ENCODE results near the gene TRRAP. TPM values are rescaled to one million over a fixed set of nuclear protein-coding genes. Genes with fewer than 3 reads are reported as not detected.

TRRAP gene
- total RNA-seq, 2 donors from 2014 or later, result 59.3 to 63.1 TPM

- ATAC-seq (replicated peaks in 1 of 2), result no peak
- peaks cover 2 to 7% of the 10 kb centered on the region in 2 donors for H3K36me3 Mint-ChIP-seq (ENCODE audit: insufficient read depth in 2 of 2)
Measured at GRCh38 chr7:99002148-99002826, 124.0 kb downstream of the TRRAP start.

GRCh38 chr7:99002827-99003212 is 124.5 kb downstream of the TRRAP start:
- Mint-ChIP-seq H3K27ac (peak overlapping the region; percentile 11), H3K4me1 (ENCODE audit: low read depth) (no peaks in the 10 kb centered on the region), H3K36me3 (ENCODE audit: insufficient read depth in 2 of 2) (peaks cover 2 to 7% of the 10 kb centered on the region in 2 donors), H3K27me3 (ENCODE audit: low read depth) (no peaks in the 10 kb centered on the region), H3K4me3 (no peak overlapping the region), H3K9me3 (no peaks in the 10 kb centered on the region)
- ATAC-seq (replicated peaks in 1 of 2) (no peak), DNase-seq (no peak)

More at GRCh38 chr7:99002148-99002826, 124.0 kb downstream of the TRRAP start:
- Mint-ChIP-seq H3K4me1 (ENCODE audit: low read depth) (no peaks in the 10 kb centered on the region), H3K4me3 (no peak overlapping the region), H3K27me3 (ENCODE audit: low read depth) (no peaks in the 10 kb centered on the region), H3K27ac (peak overlapping the region; percentile 57), H3K9me3 (no peaks in the 10 kb centered on the region)
- no peak for DNase-seq

DNA sequence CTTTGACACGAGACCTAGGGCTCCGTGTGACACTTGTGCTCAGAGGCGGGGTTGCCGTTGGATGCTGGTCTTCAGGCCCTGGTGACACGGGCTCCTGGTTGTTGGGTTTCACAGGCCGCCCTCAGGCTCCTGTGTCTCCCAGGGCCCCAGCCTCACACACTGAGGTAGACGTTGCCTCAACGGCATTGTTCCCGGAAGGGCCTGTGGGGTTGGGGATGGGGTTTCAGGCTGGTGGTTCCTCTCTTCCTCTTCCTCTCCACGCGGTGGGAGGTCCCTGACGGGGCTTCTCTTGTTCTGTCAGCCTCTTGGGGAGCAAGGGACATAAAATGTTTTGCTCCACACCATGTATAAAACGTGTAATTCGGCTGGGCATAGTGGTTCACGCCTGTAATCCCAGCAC is 125.1 kb downstream of the TRRAP start:
- DNase-seq (no peak), ATAC-seq (replicated peaks in 1 of 2) (no peak)
- peaks cover 2 to 7% of the 10 kb centered on the region in 2 donors for H3K36me3 Mint-ChIP-seq (ENCODE audit: insufficient read depth in 2 of 2)
- H3K4me3 Mint-ChIP-seq, result no peak overlapping the region
- H3K27me3 Mint-ChIP-seq (ENCODE audit: low read depth), result no peaks in the 10 kb centered on the region
- no peaks in the 10 kb centered on the region for H3K4me1 Mint-ChIP-seq (ENCODE audit: low read depth)
- no peak overlapping the region for H3K27ac Mint-ChIP-seq
- H3K9me3 Mint-ChIP-seq, result no peaks in the 10 kb centered on the region

- Mint-ChIP-seq H3K27me3 (ENCODE audit: low read depth) (no peaks in the 10 kb centered on the region), H3K4me1 (ENCODE audit: low read depth) (no peaks in the 10 kb centered on the region), H3K36me3 (ENCODE audit: insufficient read depth in 2 of 2) (peaks cover 2 to 10% of the 10 kb centered on the region in 2 donors), H3K9me3 (no peaks in the 10 kb centered on the region), H3K4me3 (no peak overlapping the region), H3K27ac (no peak overlapping the region)
- DNase-seq (no peak), ATAC-seq (replicated peaks in 1 of 2) (no peak)
Measured at GRCh38 chr7:99004216-99004615, 125.9 kb downstream of the TRRAP start.

DNA sequence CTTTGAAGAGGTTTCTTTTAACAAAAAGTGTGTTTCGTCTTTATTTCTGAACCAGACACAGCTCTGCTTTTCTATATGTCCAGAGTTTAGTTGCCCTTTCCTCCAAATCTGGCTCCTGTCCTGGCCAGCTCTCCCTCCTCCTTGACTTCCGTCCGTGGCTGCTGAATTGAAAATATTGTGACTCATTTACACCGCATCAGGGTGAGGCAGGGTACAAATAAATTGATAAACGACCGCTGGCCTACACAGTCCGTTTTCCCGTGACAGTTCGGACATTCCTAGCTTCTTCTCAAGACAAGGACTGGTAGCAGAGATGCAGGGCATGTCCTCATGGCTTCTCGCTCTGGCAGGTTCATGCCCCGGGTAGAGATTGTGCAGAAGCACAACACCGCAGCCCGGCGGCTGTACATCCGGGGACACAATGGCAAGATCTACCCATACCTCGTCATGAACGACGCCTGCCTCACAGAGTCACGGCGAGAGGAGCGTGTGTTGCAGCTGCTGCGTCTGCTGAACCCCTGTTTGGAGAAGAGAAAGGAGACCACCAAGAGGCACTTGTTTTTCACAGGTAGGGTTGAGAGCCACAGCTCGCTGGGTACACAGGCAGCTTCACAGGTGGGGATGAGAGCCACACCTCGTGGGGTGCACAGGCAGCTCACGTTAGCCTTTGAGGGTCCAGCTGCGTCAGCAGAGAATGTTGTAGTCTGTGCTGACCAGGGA is 126.6 kb downstream of the TRRAP start:
- no peaks in the 10 kb centered on the region for H3K27me3 Mint-ChIP-seq (ENCODE audit: low read depth)
- no peak overlapping the region for H3K4me3 Mint-ChIP-seq
- DNase-seq (no peak), ATAC-seq (replicated peaks in 1 of 2) (no peak)
- H3K36me3 Mint-ChIP-seq (ENCODE audit: insufficient read depth in 2 of 2), result peaks cover 0 to 10% of the 10 kb centered on the region in 2 donors
- no peaks in the 10 kb centered on the region for H3K9me3 Mint-ChIP-seq
- H3K27ac Mint-ChIP-seq, result no peak overlapping the region
- H3K4me1 Mint-ChIP-seq (ENCODE audit: low read depth), result no peaks in the 10 kb centered on the region

DNA sequence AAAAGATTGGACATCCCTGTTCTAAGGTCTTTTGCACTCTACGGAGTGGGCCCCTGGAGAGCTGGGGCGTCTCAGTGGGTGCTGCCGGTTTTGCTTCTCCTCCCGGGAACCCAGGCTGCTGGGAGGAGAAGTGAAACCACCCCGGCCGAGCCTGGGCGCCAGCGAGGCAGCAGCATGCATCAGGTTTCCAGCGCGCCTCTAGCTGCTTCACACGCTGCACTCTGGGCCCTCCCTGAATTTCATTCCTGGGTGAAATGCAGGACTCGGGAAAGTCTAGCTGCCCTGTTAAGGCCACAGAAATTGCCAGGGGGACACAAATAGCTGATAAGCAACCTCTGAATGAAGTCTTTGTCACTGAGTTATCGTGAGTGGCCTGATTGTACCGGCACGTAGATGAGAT is 127.4 kb downstream of the TRRAP start:
- DNase-seq (no peak), ATAC-seq (replicated peaks in 1 of 2) (no peak)
- no peaks in the 10 kb centered on the region for H3K9me3 Mint-ChIP-seq
- peaks cover 5 to 16% of the 10 kb centered on the region in 2 donors for H3K36me3 Mint-ChIP-seq (ENCODE audit: insufficient read depth in 2 of 2)
- no peak overlapping the region for H3K4me3 Mint-ChIP-seq
- no peaks in the 10 kb centered on the region for H3K27me3 Mint-ChIP-seq (ENCODE audit: low read depth)
- H3K27ac Mint-ChIP-seq, result no peak overlapping the region
- H3K4me1 Mint-ChIP-seq (ENCODE audit: low read depth), result no peaks in the 10 kb centered on the region

DNA sequence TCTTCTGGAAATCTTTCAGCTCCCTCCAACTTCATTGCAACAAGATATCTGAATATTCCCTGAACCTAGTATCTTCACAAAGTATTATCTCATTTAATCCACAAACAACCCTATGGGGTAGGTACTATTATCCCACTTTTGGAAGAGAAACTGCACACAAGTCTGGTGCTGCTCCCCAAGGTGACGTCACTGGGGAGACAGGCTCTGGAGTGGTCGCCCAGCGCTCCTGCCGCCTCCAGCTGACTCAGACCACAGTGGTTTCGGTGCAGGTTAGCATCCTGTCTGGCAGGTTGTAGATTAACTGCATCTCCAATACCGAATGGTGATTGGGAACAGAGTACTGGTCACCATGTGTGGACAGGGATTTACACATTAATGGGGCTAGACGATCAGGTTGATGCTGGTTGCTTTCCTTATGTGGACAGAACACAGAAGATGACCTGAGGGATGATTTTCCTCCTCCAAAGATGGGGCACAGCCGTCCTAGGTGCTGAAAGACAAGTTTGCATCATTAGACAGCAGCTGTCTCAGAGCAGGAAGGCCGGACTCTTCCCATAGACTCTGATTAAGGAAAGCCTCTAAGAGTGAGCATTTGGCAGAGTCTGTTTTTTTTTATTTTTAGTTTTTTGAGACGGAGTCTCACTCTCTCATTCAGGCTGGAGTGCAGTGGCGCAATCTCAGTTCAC is 128.6 kb downstream of the TRRAP start:
- H3K4me3 Mint-ChIP-seq, result no peak overlapping the region
- peaks cover 7 to 22% of the 10 kb centered on the region in 2 donors for H3K36me3 Mint-ChIP-seq (ENCODE audit: insufficient read depth in 2 of 2)
- ATAC-seq (replicated peaks in 1 of 2), result no peak
- no peak for DNase-seq
- no peaks in the 10 kb centered on the region for H3K27me3 Mint-ChIP-seq (ENCODE audit: low read depth)
- no peaks in the 10 kb centered on the region for H3K4me1 Mint-ChIP-seq (ENCODE audit: low read depth)
- H3K9me3 Mint-ChIP-seq, result no peaks in the 10 kb centered on the region
- H3K27ac Mint-ChIP-seq, result no peak overlapping the region

GRCh38 chr7:99008181-99008631 is 129.9 kb downstream of the TRRAP start:
- no peaks in the 10 kb centered on the region for H3K9me3 Mint-ChIP-seq
- H3K4me1 Mint-ChIP-seq (ENCODE audit: low read depth), result no peaks in the 10 kb centered on the region
- H3K36me3 Mint-ChIP-seq (ENCODE audit: insufficient read depth in 2 of 2), result peaks cover 9 to 26% of the 10 kb centered on the region in 2 donors
- no peak for ATAC-seq (replicated peaks in 1 of 2)
- no peak overlapping the region for H3K27ac Mint-ChIP-seq
- H3K27me3 Mint-ChIP-seq (ENCODE audit: low read depth), result no peaks in the 10 kb centered on the region
- DNase-seq, result no peak
- H3K4me3 Mint-ChIP-seq, result no peak overlapping the region

- peak overlapping the region; percentile 16 for H3K27ac Mint-ChIP-seq
- H3K9me3 Mint-ChIP-seq, result no peaks in the 10 kb centered on the region
- H3K36me3 Mint-ChIP-seq (ENCODE audit: insufficient read depth in 2 of 2), result peaks cover 9 to 26% of the 10 kb centered on the region in 2 donors
- DNase-seq, result no peak
- H3K27me3 Mint-ChIP-seq (ENCODE audit: low read depth), result no peaks in the 10 kb centered on the region
- H3K4me1 Mint-ChIP-seq (ENCODE audit: low read depth), result no peaks in the 10 kb centered on the region
- H3K4me3 Mint-ChIP-seq, result no peak overlapping the region
- no peak for ATAC-seq (replicated peaks in 1 of 2)
Measured at GRCh38 chr7:99008921-99009530, 130.7 kb downstream of the TRRAP start.

DNA sequence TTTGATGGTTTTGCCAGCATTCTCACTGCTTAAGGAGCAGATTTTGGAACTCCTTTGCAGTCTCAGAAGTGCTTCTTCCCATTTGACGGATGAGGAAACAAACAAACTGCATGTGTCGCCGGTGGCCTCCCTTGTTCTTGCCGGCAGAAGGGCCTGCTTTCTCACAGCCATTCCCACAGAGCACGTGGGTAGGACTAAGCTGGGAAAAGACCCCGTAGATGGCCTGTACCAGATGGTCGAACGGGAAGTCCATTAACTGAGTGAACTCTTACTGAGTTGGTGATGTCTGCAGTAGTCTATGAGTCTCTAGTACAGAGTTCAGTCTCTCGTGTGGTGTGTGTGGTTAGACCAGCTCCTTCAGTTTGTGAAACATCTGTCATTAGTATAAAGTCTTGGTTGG is 131.9 kb downstream of the TRRAP start:
- no peak for ATAC-seq (replicated peaks in 1 of 2)
- H3K9me3 Mint-ChIP-seq, result no peaks in the 10 kb centered on the region
- DNase-seq, result no peak
- H3K4me3 Mint-ChIP-seq, result no peak overlapping the region
- H3K4me1 Mint-ChIP-seq (ENCODE audit: low read depth), result no peaks in the 10 kb centered on the region
- peaks cover 17 to 32% of the 10 kb centered on the region in 2 donors for H3K36me3 Mint-ChIP-seq (ENCODE audit: insufficient read depth in 2 of 2)
- peak overlapping the region; percentile 20 for H3K27ac Mint-ChIP-seq
- H3K27me3 Mint-ChIP-seq (ENCODE audit: low read depth), result no peaks in the 10 kb centered on the region

GRCh38 chr7:99011341-99011705 is 133.0 kb downstream of the TRRAP start:
- Mint-ChIP-seq H3K4me3 (no peak overlapping the region), H3K4me1 (ENCODE audit: low read depth) (peaks cover 4% of the 10 kb centered on the region), H3K36me3 (ENCODE audit: insufficient read depth in 2 of 2) (peaks cover 21 to 39% of the 10 kb centered on the region in 2 donors), H3K27me3 (ENCODE audit: low read depth) (no peaks in the 10 kb centered on the region), H3K27ac (peak overlapping the region; percentile 63), H3K9me3 (peaks cover 0 to 2% of the 10 kb centered on the region in 2 donors)
- DNase-seq (no peak), ATAC-seq (replicated peaks in 1 of 2) (no peak)

DNA sequence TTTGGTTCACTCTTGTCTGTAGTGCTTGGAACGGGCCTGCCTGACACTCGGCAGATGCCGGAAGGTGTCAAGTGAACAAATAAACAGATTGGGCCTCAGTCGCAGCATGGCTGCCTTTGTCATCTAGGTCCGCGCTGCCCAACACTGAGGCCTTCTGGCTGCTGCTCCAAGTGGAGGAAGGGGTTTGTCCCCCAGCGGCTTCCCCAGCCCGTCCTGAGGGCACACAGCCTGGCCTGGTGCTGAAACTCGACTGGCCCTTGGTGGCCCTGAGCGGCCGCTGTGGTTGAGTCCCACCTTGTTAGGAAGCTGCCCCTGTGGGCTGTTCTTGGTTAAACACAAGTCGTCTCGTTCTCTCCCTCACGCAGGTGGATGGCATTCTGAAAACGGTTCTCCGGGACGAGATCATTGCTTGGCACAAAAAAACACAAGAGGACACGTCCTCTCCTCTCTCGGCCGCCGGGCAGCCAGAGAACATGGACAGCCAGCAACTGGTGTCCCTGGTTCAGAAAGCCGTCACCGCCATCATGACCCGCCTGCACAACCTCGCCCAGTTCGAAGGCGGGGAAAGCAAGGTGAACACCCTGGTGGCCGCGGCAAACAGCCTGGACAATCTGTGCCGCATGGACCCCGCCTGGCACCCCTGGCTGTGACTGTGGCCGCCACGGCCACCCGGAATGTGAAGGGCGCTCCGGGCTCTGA is 133.5 kb downstream of the TRRAP start:
- Mint-ChIP-seq H3K4me3 (no peak overlapping the region), H3K36me3 (ENCODE audit: insufficient read depth in 2 of 2) (peaks cover 21 to 40% of the 10 kb centered on the region in 2 donors), H3K9me3 (peaks cover 0 to 2% of the 10 kb centered on the region in 2 donors), H3K27ac (no peak overlapping the region), H3K4me1 (ENCODE audit: low read depth) (peaks cover 6% of the 10 kb centered on the region), H3K27me3 (ENCODE audit: low read depth) (no peaks in the 10 kb centered on the region)
- ATAC-seq (replicated peaks in 1 of 2), result no peak
- DNase-seq, result no peak
